Measurements from ENCODE around the gene CIT. TPM values are rescaled to one million over a fixed set of nuclear protein-coding genes. Genes with fewer than 3 reads are reported as not detected.
"Not testable (repeated sequence)": the region's sequence is repeated elsewhere in the genome, so short reads cannot be mapped to it uniquely, and the experiment has no call there.

The CIT gene
- total RNA-seq, 5 donors from 2014 or later (not counting 1 experiment from before 2014, with no cell fraction given), result 1.9 to 4.5 (median 2.1) TPM

- no peak overlapping the region for H3K4me3 ChIP-seq (ENCODE audit: control insufficient read depth in 1 of 2, extremely low read depth in 1 of 2, low read length in 1 of 2)
- POLR2A ChIA-PET, result interaction anchor here (0.5 to 0.6 kb wide), 2 partner anchors 60 to 122 kb away, joined by 4 to 11 read pairs; no protein-coding TSS in a partner anchor
- Mint-ChIP-seq H3K9me3 (no peaks in the 10 kb centered on the region), H3K4me1 (no peaks in the 10 kb centered on the region), H3K27me3 (peaks cover 1 to 3% of the 10 kb centered on the region in 2 donors), H3K36me3 (no peaks in the 10 kb centered on the region), H3K27ac (no peak overlapping the region), H3K4me3 (no peak overlapping the region)
- no peaks in the 10 kb centered on the region for H3K9me3 ChIP-seq
- H3K27me3 ChIP-seq (replicated peaks in 1 of 2; ENCODE audit: control insufficient read depth in 2 of 2, extremely low read depth in 1 of 2, insufficient read depth in 2 of 2, low read length in 1 of 2), result peaks cover 0 to 2% of the 10 kb centered on the region in 2 experiments
- H3K27ac ChIP-seq (ENCODE audit: low read length), result no peak overlapping the region
- H3K4me1 ChIP-seq (ENCODE audit: control insufficient read depth in 1 of 2, extremely low read depth in 1 of 2, insufficient read depth in 2 of 2, low read length in 2 of 2), result no peaks in the 10 kb centered on the region
- WGBS (ENCODE audit: insufficient coverage), result no CpG with 5 or more reads among the region's 4 CpGs
- no peak for ATAC-seq (replicated peaks in 1 of 4)
- CTCF ChIA-PET, result interaction anchor here in 1 of 2 donors (0.9 kb wide), 1 partner anchor 11 kb away, joined by 3 read pairs; no protein-coding TSS in a partner anchor
- H3K36me3 ChIP-seq (ENCODE audit: control insufficient read depth in 2 of 2, extremely low read depth in 1 of 2, insufficient read depth in 1 of 2, low read length in 1 of 2), result no peaks in the 10 kb centered on the region
- no peak for DNase-seq
These were observed 34.1 kb upstream of the CIT start for GRCh38 chr12:119911182-119911581.

DNA sequence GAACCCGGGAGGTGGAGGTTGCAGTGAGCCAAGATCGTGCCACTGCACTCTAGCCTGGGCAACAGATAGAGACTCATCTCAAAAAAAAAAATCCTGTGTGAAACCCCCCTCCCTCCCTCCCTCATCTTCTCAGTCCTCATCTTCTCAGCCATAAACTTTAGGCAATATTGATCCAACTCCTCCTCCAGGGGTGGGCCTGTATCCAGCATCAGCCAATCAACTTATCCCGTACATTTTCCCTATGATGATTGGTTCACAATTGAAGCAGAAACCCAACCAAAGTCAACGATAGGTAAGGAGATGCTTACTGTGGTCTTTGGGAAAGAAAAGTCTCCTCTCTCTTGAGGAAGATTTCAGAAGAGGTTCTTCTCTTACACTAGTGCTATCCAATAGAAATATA, 33.5 kb upstream of the CIT start:
- Mint-ChIP-seq H3K36me3 (no peaks in the 10 kb centered on the region), H3K4me1 (no peaks in the 10 kb centered on the region), H3K27me3 (peaks cover 1 to 3% of the 10 kb centered on the region in 2 donors), H3K27ac (no peak overlapping the region), H3K9me3 (no peaks in the 10 kb centered on the region), H3K4me3 (no peak overlapping the region)
- Histone ChIP-seq H3K4me1 (ENCODE audit: control insufficient read depth in 1 of 2, extremely low read depth in 1 of 2, insufficient read depth in 2 of 2, low read length in 2 of 2) (no peaks in the 10 kb centered on the region), H3K27ac (ENCODE audit: low read length) (no peak overlapping the region), H3K9me3 (no peaks in the 10 kb centered on the region), H3K36me3 (ENCODE audit: control insufficient read depth in 2 of 2, extremely low read depth in 1 of 2, insufficient read depth in 1 of 2, low read length in 1 of 2) (no peaks in the 10 kb centered on the region), H3K27me3 (replicated peaks in 1 of 2; ENCODE audit: control insufficient read depth in 2 of 2, extremely low read depth in 1 of 2, insufficient read depth in 2 of 2, low read length in 1 of 2) (peaks cover 0 to 2% of the 10 kb centered on the region in 2 experiments), H3K4me3 (ENCODE audit: control insufficient read depth in 1 of 2, extremely low read depth in 1 of 2, low read length in 1 of 2) (no peak overlapping the region)
- no CpG with 5 or more reads among the region's 4 CpGs for WGBS (ENCODE audit: insufficient coverage)
- POLR2A ChIA-PET, result interaction anchor here in 1 of 2 donors (0.5 kb wide), 1 partner anchor 122 kb away, joined by 11 read pairs; no protein-coding TSS in a partner anchor
- DNase-seq (no peak), ATAC-seq (replicated peaks in 1 of 4) (no peak)
- CTCF ChIA-PET, result interaction anchor here in 1 of 2 donors (0.9 kb wide), 1 partner anchor 11 kb away, joined by 3 read pairs; no protein-coding TSS in a partner anchor

DNA sequence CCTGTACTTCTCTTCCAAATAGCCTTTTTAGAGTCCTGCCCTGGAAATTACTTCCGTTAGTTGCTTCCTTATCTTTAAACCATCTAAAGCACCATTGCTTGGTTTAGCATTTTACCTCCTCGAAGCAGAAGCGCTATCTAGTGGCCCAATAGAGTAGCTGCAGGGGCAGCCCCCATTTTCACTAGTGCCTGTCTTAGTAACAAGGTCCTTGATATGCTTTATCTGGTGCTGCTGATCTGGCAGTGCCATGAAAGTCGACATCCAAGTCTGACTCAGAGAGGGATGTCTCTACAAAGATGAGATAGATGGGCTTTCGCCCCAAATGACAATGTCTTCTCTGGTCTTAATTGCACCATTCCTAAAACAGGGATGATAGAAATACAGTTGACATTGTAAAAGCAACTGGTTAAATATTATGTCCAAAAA, 25.0 kb upstream of the CIT start:
- peaks cover 4 to 8% (median 4%) of the 10 kb centered on the region in 3 donors for H3K4me1 Mint-ChIP-seq
- Histone ChIP-seq H3K27ac (ENCODE audit: low read length) (no peak overlapping the region), H3K9me3 (no peaks in the 10 kb centered on the region), H3K4me3 (ENCODE audit: control insufficient read depth in 1 of 2, extremely low read depth in 1 of 2, low read length in 1 of 2) (no peak overlapping the region), H3K4me1 (ENCODE audit: control insufficient read depth in 1 of 2, extremely low read depth in 1 of 2, insufficient read depth in 2 of 2, low read length in 2 of 2) (no peaks in the 10 kb centered on the region), H3K27me3 (replicated peaks in 1 of 2; ENCODE audit: control insufficient read depth in 2 of 2, extremely low read depth in 1 of 2, insufficient read depth in 2 of 2, low read length in 1 of 2) (no peaks in the 10 kb centered on the region), H3K36me3 (ENCODE audit: control insufficient read depth in 2 of 2, extremely low read depth in 1 of 2, insufficient read depth in 1 of 2, low read length in 1 of 2) (no peaks in the 10 kb centered on the region)
- DNase-seq (peak; percentile 33 to 78 (median 59)), ATAC-seq (replicated peaks in 1 of 4) (peak; percentile 87 to 93 (median 90))
- no peak overlapping the region for H3K27ac Mint-ChIP-seq
- ChIA-PET POLR2A (no interaction called here), CTCF (no interaction called here)
- no peak overlapping the region for H3K4me3 Mint-ChIP-seq
- 0% methylated on average over 1 of the region's 5 CpGs for WGBS (ENCODE audit: insufficient coverage)
- H3K36me3 Mint-ChIP-seq, result no peaks in the 10 kb centered on the region
- H3K9me3 Mint-ChIP-seq, result no peaks in the 10 kb centered on the region
- peaks cover 0 to 4% of the 10 kb centered on the region in 2 donors for H3K27me3 Mint-ChIP-seq

DNA sequence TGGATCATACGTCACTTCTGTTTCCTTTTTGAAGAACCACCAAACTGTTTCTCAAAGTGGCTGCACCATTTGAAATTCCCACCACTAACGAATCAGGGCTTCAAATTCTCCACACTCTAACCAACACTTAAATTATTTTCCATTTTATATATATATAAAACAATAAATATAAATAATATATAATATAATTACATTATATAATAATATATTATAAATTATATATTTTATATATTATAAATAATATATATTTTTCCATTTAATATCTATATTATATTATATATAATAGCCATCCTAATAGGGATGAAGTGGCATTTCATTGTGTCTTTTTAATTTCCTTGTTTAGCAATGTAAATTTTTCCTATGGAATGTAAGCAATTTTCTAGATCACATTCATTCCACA, 24.6 kb upstream of the CIT start:
- POLR2A ChIA-PET, result no interaction called here
- Mint-ChIP-seq H3K27ac (no peak overlapping the region), H3K9me3 (no peaks in the 10 kb centered on the region), H3K4me3 (no peak overlapping the region), H3K36me3 (no peaks in the 10 kb centered on the region), H3K4me1 (peaks cover 4 to 8% (median 4%) of the 10 kb centered on the region in 3 donors), H3K27me3 (peaks cover 0 to 4% of the 10 kb centered on the region in 2 donors)
- Histone ChIP-seq H3K4me1 (ENCODE audit: control insufficient read depth in 1 of 2, extremely low read depth in 1 of 2, insufficient read depth in 2 of 2, low read length in 2 of 2) (no peaks in the 10 kb centered on the region), H3K9me3 (no peaks in the 10 kb centered on the region), H3K4me3 (ENCODE audit: control insufficient read depth in 1 of 2, extremely low read depth in 1 of 2, low read length in 1 of 2) (no peak overlapping the region), H3K36me3 (ENCODE audit: control insufficient read depth in 2 of 2, extremely low read depth in 1 of 2, insufficient read depth in 1 of 2, low read length in 1 of 2) (no peaks in the 10 kb centered on the region), H3K27ac (ENCODE audit: low read length) (no peak overlapping the region), H3K27me3 (replicated peaks in 1 of 2; ENCODE audit: control insufficient read depth in 2 of 2, extremely low read depth in 1 of 2, insufficient read depth in 2 of 2, low read length in 1 of 2) (no peaks in the 10 kb centered on the region)
- CTCF ChIA-PET, result no interaction called here
- DNase-seq (no peak), ATAC-seq (replicated peaks in 1 of 4) (no peak)
- WGBS (ENCODE audit: insufficient coverage), result no CpG with 5 or more reads among the region's 2 CpGs

DNA sequence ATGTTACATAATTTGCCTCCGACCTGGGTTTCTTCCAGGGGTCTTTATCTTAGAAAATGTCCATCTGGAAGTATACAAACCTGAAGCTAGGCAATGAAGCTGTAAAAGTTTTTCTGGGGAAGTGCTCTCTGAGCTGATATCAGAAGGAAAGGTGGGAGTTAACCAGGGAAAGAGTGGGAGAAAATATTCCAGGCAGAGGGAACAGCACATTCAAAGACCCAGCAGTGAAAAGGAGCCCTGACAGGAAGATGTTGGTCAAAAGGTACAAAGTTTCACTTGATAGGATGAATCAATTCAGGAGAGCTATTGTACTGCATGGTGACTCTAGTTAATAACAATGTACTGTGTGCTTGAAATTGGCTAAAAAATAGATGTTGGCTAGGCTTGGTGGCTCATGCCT, 17.8 kb upstream of the CIT start:
- peaks cover 4 to 7% of the 10 kb centered on the region in 2 donors for H3K27me3 Mint-ChIP-seq
- H3K4me3 Mint-ChIP-seq, result no peak overlapping the region
- no peak overlapping the region for H3K4me3 ChIP-seq (ENCODE audit: control insufficient read depth in 1 of 2, extremely low read depth in 1 of 2, low read length in 1 of 2)
- CTCF ChIA-PET, result no interaction called here
- no peaks in the 10 kb centered on the region for H3K9me3 Mint-ChIP-seq
- no peaks in the 10 kb centered on the region for H3K36me3 ChIP-seq (ENCODE audit: control insufficient read depth in 2 of 2, extremely low read depth in 1 of 2, insufficient read depth in 1 of 2, low read length in 1 of 2)
- no peaks in the 10 kb centered on the region for H3K36me3 Mint-ChIP-seq
- H3K27ac Mint-ChIP-seq, result no peak overlapping the region
- POLR2A ChIA-PET, result no interaction called here
- ATAC-seq (replicated peaks in 1 of 4), result no peak
- no peaks in the 10 kb centered on the region for H3K9me3 ChIP-seq
- H3K4me1 Mint-ChIP-seq, result no peaks in the 10 kb centered on the region
- DNase-seq, result no peak
- H3K27ac ChIP-seq (ENCODE audit: low read length), result no peak overlapping the region
- peaks cover 2 to 9% of the 10 kb centered on the region in 2 experiments for H3K27me3 ChIP-seq (replicated peaks in 1 of 2; ENCODE audit: control insufficient read depth in 2 of 2, extremely low read depth in 1 of 2, insufficient read depth in 2 of 2, low read length in 1 of 2)
- WGBS (ENCODE audit: insufficient coverage), result 80% methylated on average over 1 of the region's 1 CpG
- H3K4me1 ChIP-seq (ENCODE audit: control insufficient read depth in 1 of 2, extremely low read depth in 1 of 2, insufficient read depth in 2 of 2, low read length in 2 of 2), result no peaks in the 10 kb centered on the region

- H3K4me1 Mint-ChIP-seq; H3K4me1 ChIP-seq (ENCODE audit: control insufficient read depth in 1 of 2, extremely low read depth in 1 of 2, insufficient read depth in 2 of 2, low read length in 2 of 2); H3K9me3 Mint-ChIP-seq; H3K27ac Mint-ChIP-seq; DNase-seq; ATAC-seq (replicated peaks in 1 of 4); H3K4me3 ChIP-seq (ENCODE audit: control insufficient read depth in 1 of 2, extremely low read depth in 1 of 2, low read length in 1 of 2); H3K27ac ChIP-seq (ENCODE audit: low read length); CTCF ChIA-PET; H3K36me3 ChIP-seq (ENCODE audit: control insufficient read depth in 2 of 2, extremely low read depth in 1 of 2, insufficient read depth in 1 of 2, low read length in 1 of 2); H3K9me3 ChIP-seq; H3K27me3 Mint-ChIP-seq; POLR2A ChIA-PET; H3K36me3 Mint-ChIP-seq; H3K4me3 Mint-ChIP-seq: not testable (repeated sequence)
- no CpG with 5 or more reads among the region's 1 CpG for WGBS (ENCODE audit: insufficient coverage)
- H3K27me3 ChIP-seq (replicated peaks in 1 of 2; ENCODE audit: control insufficient read depth in 2 of 2, extremely low read depth in 1 of 2, insufficient read depth in 2 of 2, low read length in 1 of 2), result peaks cover 2 to 12% of the 10 kb centered on the region in 2 experiments
These were observed 15.5 kb upstream of the CIT start for GRCh38 chr12:119892611-119893010.
